GM21786 (cell line): ENCODE data around the gene PCDHB15.
"Not testable (repeated sequence)": the region's sequence is repeated elsewhere in the genome, so short reads cannot be mapped to it uniquely, and the experiment has no call there.

Experiments
- ATAC-seq: cut with Tn5 transposase; IDR thresholded peaks from one replicate; pipeline ENCODE4 v1.9.1; 2021; ENCODE audit not compliant: unreplicated experiment

The PCDHB15 gene

DNA sequence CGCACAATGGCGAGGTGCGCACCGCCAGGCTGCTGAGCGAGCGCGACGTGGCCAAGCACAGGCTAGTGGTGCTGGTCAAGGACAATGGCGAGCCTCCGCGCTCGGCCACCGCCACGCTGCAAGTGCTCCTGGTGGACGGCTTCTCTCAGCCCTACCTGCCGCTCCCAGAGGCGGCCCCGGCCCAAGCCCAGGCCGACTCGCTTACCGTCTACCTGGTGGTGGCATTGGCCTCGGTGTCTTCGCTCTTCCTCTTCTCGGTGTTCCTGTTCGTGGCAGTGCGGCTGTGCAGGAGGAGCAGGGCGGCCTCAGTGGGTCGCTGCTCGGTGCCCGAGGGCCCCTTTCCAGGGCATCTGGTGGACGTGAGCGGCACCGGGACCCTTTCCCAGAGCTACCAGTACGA lies 2.2 kb downstream of the PCDHB15 start:
- not testable (repeated sequence) for ATAC-seq

- no peak for ATAC-seq
These were observed 5.4 kb downstream of the PCDHB15 start for GRCh38 chr5:141250576-141250975.

DNA sequence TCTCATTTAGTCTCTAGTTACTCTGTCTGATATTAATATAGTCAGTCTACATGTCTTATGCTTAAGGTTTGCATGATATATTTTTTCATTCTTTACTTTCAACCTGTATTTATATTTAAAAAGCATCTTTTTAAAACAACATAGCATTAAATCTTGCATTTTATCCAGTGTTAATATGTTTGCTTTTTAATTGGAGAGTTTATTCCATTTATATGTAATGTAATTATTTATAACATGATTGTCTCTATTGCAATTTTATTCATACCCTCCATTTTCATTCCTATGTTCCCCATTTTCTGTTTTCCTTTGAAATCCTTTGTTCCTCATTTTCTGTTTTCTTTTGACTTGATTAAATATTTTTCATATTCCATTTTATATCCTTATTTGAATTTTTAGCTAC lies 13.3 kb downstream of the PCDHB15 start:
- no peak for ATAC-seq

GRCh38 chr5:141258948-141259347 lies 13.8 kb downstream of the PCDHB15 start:
- ATAC-seq = no peak

- ATAC-seq = no peak
These were observed 15.5 kb downstream of the PCDHB15 start for GRCh38 chr5:141260458-141261237.

GRCh38 chr5:141261238-141261546 lies 16.0 kb downstream of the PCDHB15 start:
- ATAC-seq = no peak

DNA sequence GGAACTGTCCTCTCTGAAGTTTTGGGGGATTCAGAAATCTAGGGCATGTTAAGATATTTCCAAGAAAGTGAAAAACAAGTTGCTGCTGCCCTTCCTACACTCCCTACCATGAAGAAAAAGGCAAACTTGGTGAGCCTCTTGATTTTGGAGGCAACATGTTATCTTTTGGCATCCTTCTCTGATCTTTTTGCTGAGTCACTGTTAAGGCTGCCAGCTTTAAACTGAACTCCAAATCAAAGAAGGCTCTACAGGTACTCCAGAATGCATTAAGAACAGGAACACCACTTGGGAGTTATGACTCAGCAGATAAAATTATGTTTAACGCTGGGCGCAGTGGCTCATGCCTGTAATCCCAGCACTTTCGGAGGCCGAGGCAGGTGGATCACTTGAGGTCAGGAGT lies 24.0 kb downstream of the PCDHB15 start:
- no peak for ATAC-seq

GRCh38 chr5:141272906-141273305 lies 27.7 kb downstream of the PCDHB15 start:
- no peak for ATAC-seq

DNA sequence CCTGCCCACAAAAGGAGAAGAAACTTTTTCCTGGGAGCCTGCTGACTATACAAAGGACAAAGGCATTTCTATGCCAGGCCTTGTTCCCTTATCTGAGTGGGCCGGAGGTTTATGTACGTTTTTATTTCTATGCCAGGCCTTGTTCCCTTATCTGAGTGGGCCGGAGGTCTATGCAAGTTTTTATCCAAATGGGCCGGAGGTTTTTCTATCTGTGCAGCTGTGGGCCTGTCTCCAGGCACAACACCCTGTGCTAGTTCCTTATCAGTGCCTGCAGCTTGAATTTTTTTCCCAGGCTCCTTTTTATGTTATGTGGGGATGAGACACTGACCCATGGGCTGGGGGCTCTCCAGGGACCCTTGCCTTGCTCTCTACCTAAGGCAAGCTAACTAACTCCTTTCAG lies 53.2 kb downstream of the PCDHB15 start:
- no peak for ATAC-seq
